WI38 (cell line): Measurements from ENCODE around the gene C13orf46.

Experiments used
- H3K4me3 ChIP-seq: 2 replicates; pipeline ENCODE4 v1.5.1; 2011; ENCODE audit warnings: low read depth, mild to moderate bottlenecking, control low read depth, low read length
- CTCF ChIP-seq: IDR thresholded peaks from 2 replicates; pipeline ENCODE4 v1.5.1; 2012; ENCODE audit warnings: low read depth, mild to moderate bottlenecking, control low read depth, low read length

C13orf46 gene

GRCh38 chr13:114009590-114010400 is 35.9 kb upstream of the C13orf46 start:
- H3K4me3 ChIP-seq = no peak overlapping the region
- TF ChIP-seq CTCF = no peak

DNA sequence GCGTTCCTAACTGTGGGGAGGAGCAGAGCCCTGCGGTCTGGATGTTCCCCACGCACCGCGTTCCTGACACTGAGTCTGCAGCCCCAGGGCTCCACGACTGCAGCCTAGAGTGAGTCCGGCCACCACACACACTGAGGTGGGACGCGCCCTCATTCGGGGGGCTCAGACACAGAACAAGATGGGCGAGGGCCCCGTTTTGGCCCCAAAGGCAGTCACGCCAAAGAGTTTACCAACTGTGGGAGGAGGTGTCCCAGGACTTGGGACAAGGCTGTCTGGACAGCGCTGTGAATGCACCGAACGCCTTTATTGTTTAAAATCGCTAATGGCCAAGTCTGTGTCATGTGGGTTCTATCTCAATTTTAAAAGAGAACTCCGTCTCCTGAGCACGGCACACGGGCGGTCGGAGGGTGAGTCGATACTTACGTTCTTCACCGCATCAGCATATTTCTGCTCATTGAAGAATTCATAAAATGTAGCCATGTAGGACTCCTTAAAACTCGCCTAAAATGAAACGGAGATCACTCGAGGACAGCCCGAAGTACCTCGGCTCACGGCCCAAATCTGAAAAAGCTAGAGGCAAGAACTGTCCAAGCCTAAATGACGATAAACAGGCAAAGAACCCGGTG is 35.2 kb upstream of the C13orf46 start:
- TF ChIP-seq CTCF = no peak
- no peak overlapping the region for H3K4me3 ChIP-seq

GRCh38 chr13:114007566-114007965 is 33.7 kb upstream of the C13orf46 start:
- no peak for TF ChIP-seq CTCF

GRCh38 chr13:114005206-114005724 is 31.4 kb upstream of the C13orf46 start:
- H3K4me3 ChIP-seq = no peak overlapping the region
- TF ChIP-seq CTCF = no peak

More at GRCh38 chr13:114007566-114007965, 33.7 kb upstream of the C13orf46 start:
- no peak overlapping the region for H3K4me3 ChIP-seq

- no peak overlapping the region for H3K4me3 ChIP-seq
- TF ChIP-seq CTCF = no peak
Observed at GRCh38 chr13:114004420-114005205, 30.7 kb upstream of the C13orf46 start.

- no peak for TF ChIP-seq CTCF
- H3K4me3 ChIP-seq = no peak overlapping the region
Observed at GRCh38 chr13:114002771-114003321, 29.0 kb upstream of the C13orf46 start.
